ENCODE measurements around the gene ZNF658. TPM values are rescaled to one million over a fixed set of nuclear protein-coding genes. Genes with fewer than 3 reads are reported as not detected.
A peak's percentile ranks its signal among the peaks of the same experiment; 100 is the strongest.
"Not testable (repeated sequence)": the region's sequence is repeated elsewhere in the genome, so short reads cannot be mapped to it uniquely, and the experiment has no call there.

ZNF658 gene
- total and polyA plus RNA-seq, 2 donors, result 3.3 to 18.9 TPM

DNA sequence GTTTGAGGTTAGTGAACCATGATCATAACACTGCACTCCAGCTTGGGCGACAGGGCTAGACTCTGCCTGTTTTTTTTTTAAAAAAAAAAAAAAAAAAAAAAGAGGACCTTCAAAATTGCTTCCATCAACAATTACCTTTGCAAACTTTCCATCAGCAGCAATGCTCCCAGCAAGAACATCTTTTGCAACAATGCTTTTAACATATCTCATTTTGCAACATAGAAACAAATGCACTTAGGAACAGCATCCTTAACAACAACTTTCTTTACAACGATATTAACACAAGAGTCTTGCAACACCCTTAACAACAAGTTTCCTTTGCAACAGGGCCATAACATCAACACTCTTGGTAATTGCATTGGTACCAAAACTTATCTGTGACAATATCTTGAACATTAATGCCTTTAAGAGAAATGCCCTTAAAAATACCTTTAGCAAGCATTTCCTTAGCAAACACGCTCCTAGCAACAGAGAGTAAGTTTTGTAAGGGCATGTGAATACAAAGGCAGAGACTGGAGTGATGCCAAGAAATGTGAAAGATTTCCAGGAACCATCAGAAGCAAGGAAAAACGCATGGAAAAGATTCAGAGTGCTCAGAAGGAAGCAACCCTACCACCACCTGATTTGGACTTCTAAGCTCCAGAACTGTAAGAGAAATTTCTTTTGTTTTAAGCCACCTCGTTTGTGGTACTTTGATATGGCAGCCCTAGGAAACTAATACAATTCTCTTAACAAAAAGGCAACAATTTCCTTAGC lies 42.1 kb downstream of the ZNF658 start:
- H3K27ac ChIP-seq (ENCODE audit: low read depth); H3K4me1 ChIP-seq (ENCODE audit: insufficient read depth); H3K36me3 ChIP-seq (ENCODE audit: insufficient read depth); H3K4me3 ChIP-seq (ENCODE audit: low read depth, low read length): not testable (repeated sequence)
- peak; percentile 4 for DNase-seq (ENCODE audit: extremely low spot score)
- 38% methylated on average over 5 of the region's 5 CpGs for WGBS

DNA sequence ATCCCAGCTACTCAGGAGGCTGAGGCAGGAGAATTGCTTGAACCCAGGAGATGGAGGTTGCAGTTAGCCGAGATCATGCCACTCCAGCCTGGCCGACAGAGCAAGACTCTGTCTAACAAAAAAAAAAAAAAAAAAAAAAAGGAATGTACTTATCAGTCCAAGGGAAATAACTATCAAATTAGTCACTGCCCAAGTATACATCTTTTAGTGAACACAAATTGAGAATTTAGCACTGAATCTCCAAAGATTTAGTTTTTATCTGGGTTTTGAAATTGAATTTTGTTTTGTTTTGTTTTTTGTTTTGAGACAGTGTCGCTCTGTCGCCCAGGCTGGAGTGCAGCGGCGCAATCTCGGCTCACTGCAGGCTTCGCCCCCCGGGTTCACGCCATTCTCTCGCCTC lies 52.1 kb downstream of the ZNF658 start:
- not testable (repeated sequence) for H3K27ac ChIP-seq (ENCODE audit: low read depth); H3K36me3 ChIP-seq (ENCODE audit: insufficient read depth); DNase-seq (ENCODE audit: extremely low spot score); H3K4me1 ChIP-seq (ENCODE audit: insufficient read depth); H3K4me3 ChIP-seq (ENCODE audit: low read depth, low read length)
- 89% methylated on average over 11 of the region's 11 CpGs for WGBS

Small RNA genes lying within 50 kb of the gene (small RNA-seq; reads per million reads assigned to genes)
- not detected for gene AL353770.2

Other genes starting within 250 kb of the ZNF658 start
- not detected for gene SPATA31A3, start 91.8 kb downstream of the ZNF658 start, total RNA-seq
- not detected for gene SPATA31A3, start 91.8 kb downstream of the ZNF658 start, polyA plus RNA-seq

Measured in urinary bladder (tissue), 4 donors.